ENCODE measurements around the gene VHLL.
"Not testable (repeated sequence)": the region's sequence is repeated elsewhere in the genome, so short reads cannot be mapped to it uniquely, and the experiment has no call there.

The VHLL gene

DNA sequence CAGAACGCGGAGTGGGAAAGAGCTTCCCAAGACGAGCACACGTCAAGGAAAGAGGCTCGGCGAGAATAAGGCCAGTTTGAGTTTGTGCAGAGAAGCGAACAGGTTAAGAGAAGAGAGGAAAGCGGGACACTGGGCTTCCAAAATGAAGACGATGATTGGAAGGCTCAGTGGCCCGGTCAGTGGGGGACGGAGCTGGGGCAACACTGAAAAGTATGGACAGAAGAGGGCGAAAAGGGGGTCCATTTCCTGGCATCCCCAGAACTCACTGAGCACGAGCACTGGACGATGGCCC is 38.7 kb upstream of the VHLL start:
- TF ChIP-seq, protein P1, sequence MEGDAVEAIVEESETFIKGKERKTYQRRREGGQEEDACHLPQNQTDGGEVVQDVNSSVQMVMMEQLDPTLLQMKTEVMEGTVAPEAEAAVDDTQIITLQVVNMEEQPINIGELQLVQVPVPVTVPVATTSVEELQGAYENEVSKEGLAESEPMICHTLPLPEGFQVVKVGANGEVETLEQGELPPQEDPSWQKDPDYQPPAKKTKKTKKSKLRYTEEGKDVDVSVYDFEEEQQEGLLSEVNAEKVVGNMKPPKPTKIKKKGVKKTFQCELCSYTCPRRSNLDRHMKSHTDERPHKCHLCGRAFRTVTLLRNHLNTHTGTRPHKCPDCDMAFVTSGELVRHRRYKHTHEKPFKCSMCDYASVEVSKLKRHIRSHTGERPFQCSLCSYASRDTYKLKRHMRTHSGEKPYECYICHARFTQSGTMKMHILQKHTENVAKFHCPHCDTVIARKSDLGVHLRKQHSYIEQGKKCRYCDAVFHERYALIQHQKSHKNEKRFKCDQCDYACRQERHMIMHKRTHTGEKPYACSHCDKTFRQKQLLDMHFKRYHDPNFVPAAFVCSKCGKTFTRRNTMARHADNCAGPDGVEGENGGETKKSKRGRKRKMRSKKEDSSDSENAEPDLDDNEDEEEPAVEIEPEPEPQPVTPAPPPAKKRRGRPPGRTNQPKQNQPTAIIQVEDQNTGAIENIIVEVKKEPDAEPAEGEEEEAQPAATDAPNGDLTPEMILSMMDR (IDR thresholded peaks at IDR 0.05; ENCODE audit: low read depth, low read length) = no peak
- H3K4me3 ChIP-seq (ENCODE audit: low read depth, low read length) = peak overlapping the region; percentile 98

DNA sequence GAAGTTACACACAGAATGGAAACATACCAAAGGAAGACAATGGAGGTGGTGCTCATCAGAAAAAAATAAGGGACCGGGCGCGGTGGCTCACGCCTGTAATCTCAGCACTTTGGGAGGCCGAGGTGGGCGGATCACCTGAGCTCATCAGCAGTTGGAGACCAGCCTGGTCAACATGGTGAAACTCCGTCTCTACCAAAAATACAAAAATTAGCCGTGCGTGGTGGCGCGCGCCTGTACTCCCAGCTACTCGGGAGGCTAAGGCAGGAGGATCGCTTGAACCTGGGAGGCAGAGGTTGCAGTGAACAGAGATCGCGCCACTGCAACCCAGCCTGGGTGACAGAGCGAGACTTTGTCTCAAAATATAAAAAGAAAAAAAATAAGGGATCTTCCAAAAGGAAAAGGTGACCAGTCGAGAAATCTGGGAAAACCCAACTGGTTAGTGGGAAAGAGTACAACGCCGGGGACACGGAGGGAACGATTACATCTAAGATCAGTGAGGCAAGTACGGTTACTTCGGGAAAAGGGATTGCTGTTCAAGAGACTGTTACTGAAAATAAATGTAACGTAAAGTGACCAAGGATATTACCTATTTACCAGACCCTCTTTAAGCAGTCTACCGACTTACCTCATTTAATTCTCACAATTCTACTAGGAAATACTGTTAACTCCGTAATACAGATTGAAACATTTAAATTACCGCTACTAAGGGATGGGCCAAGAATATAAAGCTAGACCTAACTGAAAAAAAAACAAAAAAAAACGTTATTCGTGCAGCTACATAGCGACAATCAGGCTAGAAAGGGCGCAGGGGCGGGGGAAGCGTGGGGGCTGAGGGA is 38.2 kb upstream of the VHLL start:
- peak overlapping the region; percentile 98 for H3K4me3 ChIP-seq (ENCODE audit: low read depth, low read length)
- TF ChIP-seq, protein P1 (IDR thresholded peaks at IDR 0.05; ENCODE audit: low read depth, low read length) = no peak

GRCh38 chr1:156336242-156336641 is 37.1 kb upstream of the VHLL start:
- TF ChIP-seq, protein P1 (IDR thresholded peaks at IDR 0.05; ENCODE audit: low read depth, low read length) = no peak
- peak overlapping the region; percentile 98 for H3K4me3 ChIP-seq (ENCODE audit: low read depth, low read length)

- H3K4me3 ChIP-seq (ENCODE audit: low read depth, low read length) = not testable (repeated sequence)
Observed at GRCh38 chr1:156323179-156323578, 24.1 kb upstream of the VHLL start.

- no peak overlapping the region for H3K4me3 ChIP-seq (ENCODE audit: low read depth, low read length)
- TF ChIP-seq, protein P1 (IDR thresholded peaks at IDR 0.05; ENCODE audit: low read depth, low read length) = no peak
Observed at GRCh38 chr1:156320560-156320959, 21.5 kb upstream of the VHLL start.

DNA sequence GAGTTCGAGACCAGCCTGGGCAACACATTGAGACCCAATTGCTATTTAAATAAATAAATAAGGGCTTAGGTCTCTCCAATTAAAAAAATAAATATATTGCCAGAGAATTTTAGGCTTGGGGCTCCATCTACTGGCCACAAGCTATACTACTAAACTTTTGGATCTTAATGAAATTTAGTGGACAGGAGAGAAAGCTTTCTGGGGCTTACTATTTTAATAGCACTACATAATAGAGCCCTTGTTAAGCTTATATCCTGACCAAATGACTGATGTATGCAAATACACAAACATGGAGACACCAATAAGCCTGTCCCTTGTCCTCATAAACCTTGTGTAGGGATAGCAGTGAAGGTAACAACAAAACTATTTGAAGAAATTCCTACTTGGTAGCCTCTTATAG is 20.6 kb upstream of the VHLL start:
- TF ChIP-seq, protein P1 (IDR thresholded peaks at IDR 0.05; ENCODE audit: low read depth, low read length) = no peak; the same call in 1 of the 2 replicates
- no peak overlapping the region for H3K4me3 ChIP-seq (ENCODE audit: low read depth, low read length)

DNA sequence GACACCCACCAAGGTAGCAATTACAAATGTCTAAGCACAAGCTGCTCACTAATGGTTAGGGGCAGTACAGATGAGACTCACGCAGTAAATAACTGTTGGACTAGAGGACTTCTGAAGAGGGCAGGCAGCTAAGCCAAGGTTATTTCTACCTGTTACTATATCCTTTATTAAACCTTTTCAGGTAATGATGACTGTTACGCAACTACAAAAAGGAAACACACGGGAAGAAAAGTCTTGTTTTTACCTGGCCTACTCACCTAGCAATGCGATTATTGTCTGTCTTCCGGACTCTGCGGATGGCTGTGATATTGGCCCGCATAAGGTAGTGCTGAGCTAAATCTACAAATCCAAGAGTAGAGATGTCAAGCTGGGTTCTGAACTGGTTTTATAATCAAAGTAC is 17.8 kb upstream of the VHLL start:
- H3K4me3 ChIP-seq (ENCODE audit: low read depth, low read length) = no peak overlapping the region
- TF ChIP-seq, protein P1 (IDR thresholded peaks at IDR 0.05; ENCODE audit: low read depth, low read length) = no peak

DNA sequence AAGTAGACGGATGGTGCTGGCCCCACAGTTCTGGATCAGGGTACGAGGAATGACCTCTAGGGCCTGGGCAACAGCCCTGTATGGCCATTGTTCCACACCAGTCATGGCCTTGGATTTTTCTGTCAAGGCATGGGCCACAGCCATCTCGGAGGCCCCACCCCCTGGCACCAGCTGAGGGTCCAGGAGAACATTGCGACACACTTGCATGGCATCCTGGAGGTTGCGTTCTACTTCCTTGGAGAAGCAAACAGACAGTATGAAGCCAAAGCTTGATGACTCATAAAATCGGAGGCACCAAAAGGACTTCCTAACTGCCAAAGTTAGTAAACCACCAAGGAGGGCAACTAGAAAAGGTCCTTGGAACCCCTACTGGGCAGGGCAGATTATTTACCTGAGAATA is 11.9 kb upstream of the VHLL start:
- TF ChIP-seq, protein P1 (IDR thresholded peaks at IDR 0.05; ENCODE audit: low read depth, low read length) = no peak
- no peak overlapping the region for H3K4me3 ChIP-seq (ENCODE audit: low read depth, low read length)

Measured in WI38 (cell line).